SU-DHL-6 (cell line): ENCODE results near the gene DENND2C.

Source experiments
- CTCF ChIP-seq: fragments of 200-600 bp; sonication (generic); IDR thresholded peaks from one replicate; pipeline ENCODE4 v1.5.1; 2017; ENCODE audit warnings: antibody characterized with exemption, mild to moderate bottlenecking, low read length, moderate library complexity; ENCODE audit not compliant: insufficient read depth, poor library complexity, severe bottlenecking
- EZH2phosphoT487 ChIP-seq: fragments of 200-600 bp; sonication (generic), shearing (Covaris generic); conservative IDR thresholded peaks from 2 replicates; pipeline ENCODE4 v1.6.1; 2018; ENCODE audit warnings: mild to moderate bottlenecking, antibody characterized with exemption, low read length, moderate library complexity, mixed read lengths

- no peak for TF ChIP-seq CTCF
- no peak for TF ChIP-seq EZH2phosphoT487
These were observed 118.4 kb downstream of the DENND2C start for GRCh38 chr1:114551400-114551799.
